Measurements from ENCODE around the gene KCNJ11. TPM values are rescaled to one million over a fixed set of nuclear protein-coding genes. Genes with fewer than 3 reads are reported as not detected.

Gene KCNJ11
- total RNA-seq, 1 experiment from 2014 or later: 4.3 TPM

GRCh38 chr11:17410606-17411379 is 22.3 kb upstream of the KCNJ11 start:
- in situ Hi-C loops (cut with HindIII; ENCODE audit: low sequenced_read_pairs): no loop called here

GRCh38 chr11:17408641-17409040 is 20.2 kb upstream of the KCNJ11 start:
- in situ Hi-C loops (cut with HindIII; ENCODE audit: low sequenced_read_pairs): no loop called here
- no peak for DNase-seq (ENCODE audit: low spot score)

More at GRCh38 chr11:17410606-17411379, 22.3 kb upstream of the KCNJ11 start:
- DNase-seq (ENCODE audit: low spot score): no peak

DNA sequence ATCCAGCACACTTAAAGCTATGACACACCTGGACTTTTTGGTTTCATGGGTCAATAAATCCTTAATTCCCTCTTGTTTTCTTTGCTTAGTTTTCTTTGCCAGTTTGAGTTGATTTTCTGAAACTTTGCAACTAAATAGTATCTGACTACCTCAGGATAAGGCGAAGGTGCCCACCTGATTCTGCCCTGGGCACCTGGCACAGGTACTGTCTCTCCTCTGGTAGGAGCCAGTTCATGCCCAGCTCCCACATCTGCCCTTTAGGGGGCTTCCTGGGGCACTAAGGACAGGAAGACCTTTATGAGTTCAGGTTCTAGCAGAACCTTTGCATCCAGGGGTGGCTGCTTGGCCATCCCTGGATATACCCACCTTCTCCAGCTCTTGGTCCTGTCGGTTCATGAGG is 19.6 kb upstream of the KCNJ11 start:
- in situ Hi-C loops (cut with HindIII; ENCODE audit: low sequenced_read_pairs): no loop called here

GRCh38 chr11:17407575-17407974 is 19.1 kb upstream of the KCNJ11 start:
- in situ Hi-C loops (cut with HindIII; ENCODE audit: low sequenced_read_pairs): no loop called here
- no peak for DNase-seq (ENCODE audit: low spot score)

More for the DNA sequence above, 19.6 kb upstream of the KCNJ11 start:
- DNase-seq (ENCODE audit: low spot score): no peak

DNA sequence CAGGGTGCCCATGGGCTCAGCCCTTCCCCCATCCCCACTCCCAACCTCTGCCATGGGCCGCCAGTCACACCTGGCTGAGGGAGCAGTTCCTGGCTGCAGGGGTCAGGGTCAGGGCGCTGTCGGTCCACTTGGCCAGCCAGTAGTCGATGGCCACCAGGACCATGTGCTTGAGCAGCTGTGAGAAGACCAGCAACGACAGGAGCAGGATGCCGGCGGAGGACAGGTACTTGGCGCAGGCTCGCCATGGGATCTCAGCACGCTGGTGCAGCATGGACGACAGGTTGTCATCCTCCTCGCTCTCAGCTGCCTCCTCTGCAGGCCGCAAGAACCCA is 18.3 kb upstream of the KCNJ11 start:
- no peak for DNase-seq (ENCODE audit: low spot score)
- in situ Hi-C loops (cut with HindIII; ENCODE audit: low sequenced_read_pairs): no loop called here

- in situ Hi-C loops (cut with HindIII; ENCODE audit: low sequenced_read_pairs): no loop called here
- no peak for DNase-seq (ENCODE audit: low spot score)
These were observed 17.8 kb upstream of the KCNJ11 start for GRCh38 chr11:17406082-17406817.

DNA sequence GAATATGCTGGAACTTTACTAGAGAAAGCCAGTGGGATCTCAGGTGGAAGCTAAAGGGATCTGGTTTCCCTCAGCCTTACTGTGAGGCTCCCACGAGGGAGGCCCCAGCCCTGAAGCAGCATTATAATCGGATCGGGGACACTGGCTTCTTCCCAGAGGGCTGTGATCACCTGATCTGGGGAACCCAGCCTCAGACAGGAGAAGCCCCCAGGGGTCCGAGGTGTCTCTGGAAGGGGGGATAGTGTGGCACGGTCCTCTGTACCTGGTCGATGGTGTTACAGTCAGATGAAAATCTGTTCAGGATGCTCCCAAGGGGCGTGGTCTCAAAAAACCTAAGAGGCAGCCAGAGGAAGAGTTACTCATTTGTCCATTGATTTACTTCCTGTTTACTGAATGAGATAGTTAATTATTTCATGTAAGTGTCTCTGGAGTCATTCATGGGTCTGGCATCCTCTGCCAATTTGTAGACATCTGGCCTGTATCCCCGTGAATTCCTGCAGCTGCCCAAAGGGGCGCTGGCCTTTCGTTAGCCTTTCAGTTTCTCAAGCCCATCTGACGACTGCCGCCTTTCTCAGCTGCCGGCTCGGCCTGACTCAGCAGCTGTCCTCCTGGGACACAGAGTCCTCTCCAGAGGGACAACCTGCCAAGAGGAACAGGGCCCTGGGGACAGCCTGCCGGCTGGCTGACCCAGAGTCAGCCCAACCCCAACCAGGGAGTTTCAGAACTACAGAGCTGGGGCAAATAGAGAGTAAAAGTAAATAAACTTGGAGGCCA is 17.0 kb upstream of the KCNJ11 start:
- DNase-seq (ENCODE audit: low spot score): no peak
- in situ Hi-C loops (cut with HindIII; ENCODE audit: low sequenced_read_pairs): no loop called here

GRCh38 chr11:17403980-17404759 is 15.7 kb upstream of the KCNJ11 start:
- no peak for DNase-seq (ENCODE audit: low spot score)
- in situ Hi-C loops (cut with HindIII; ENCODE audit: low sequenced_read_pairs): no loop called here

DNA sequence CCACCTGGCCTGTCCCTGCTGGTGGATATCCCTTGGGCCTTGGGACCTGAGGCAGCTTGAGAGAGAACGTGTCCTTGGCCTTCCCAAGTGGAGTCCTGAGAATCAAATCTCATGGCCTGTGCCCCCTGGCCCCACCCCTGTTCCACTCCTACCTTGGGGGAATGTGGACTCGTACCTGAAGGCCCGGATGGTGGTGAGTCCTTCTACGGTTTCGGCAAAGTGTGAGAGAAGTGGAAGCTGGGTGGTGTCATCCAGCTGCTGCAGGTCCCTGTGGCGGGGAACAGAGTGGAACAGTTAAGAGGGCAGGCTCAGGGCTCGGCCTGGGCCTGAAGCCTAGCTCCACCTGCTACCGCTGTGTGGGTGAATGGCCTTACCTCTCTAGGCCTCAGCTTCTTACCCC is 14.0 kb upstream of the KCNJ11 start:
- in situ Hi-C loops (cut with HindIII; ENCODE audit: low sequenced_read_pairs): no loop called here
- DNase-seq (ENCODE audit: low spot score): no peak

GRCh38 chr11:17401841-17402240 is 13.4 kb upstream of the KCNJ11 start:
- in situ Hi-C loops (cut with HindIII; ENCODE audit: low sequenced_read_pairs): no loop called here
- no peak for DNase-seq (ENCODE audit: low spot score)

GRCh38 chr11:17401316-17401715 is 12.9 kb upstream of the KCNJ11 start:
- in situ Hi-C loops (cut with HindIII; ENCODE audit: low sequenced_read_pairs): no loop called here

GRCh38 chr11:17400048-17400775 is 11.8 kb upstream of the KCNJ11 start:
- DNase-seq (ENCODE audit: low spot score): no peak
- in situ Hi-C loops (cut with HindIII; ENCODE audit: low sequenced_read_pairs): no loop called here

More at GRCh38 chr11:17401316-17401715, 12.9 kb upstream of the KCNJ11 start:
- no peak for DNase-seq (ENCODE audit: low spot score)

DNA sequence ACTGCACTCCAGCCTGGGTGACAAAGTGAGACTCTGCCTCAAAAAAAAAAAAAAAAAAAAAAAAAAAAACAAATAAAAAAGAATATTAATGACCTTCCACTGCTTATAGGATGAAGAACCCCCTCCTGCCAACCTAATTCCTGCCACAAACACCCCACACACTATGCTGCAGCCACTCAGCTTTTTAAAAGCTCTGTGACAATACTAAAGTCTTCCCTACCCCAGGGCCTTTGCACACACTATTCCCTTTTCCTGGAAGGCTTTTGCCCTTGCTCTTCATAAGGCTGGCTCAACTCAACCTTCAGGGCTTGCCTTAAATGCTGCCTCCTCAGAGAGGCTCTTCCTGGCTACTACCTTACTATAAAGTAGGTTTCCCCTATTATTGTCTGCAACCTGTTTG is 10.8 kb upstream of the KCNJ11 start:
- in situ Hi-C loops (cut with HindIII; ENCODE audit: low sequenced_read_pairs): no loop called here
- DNase-seq (ENCODE audit: low spot score): no peak

DNA sequence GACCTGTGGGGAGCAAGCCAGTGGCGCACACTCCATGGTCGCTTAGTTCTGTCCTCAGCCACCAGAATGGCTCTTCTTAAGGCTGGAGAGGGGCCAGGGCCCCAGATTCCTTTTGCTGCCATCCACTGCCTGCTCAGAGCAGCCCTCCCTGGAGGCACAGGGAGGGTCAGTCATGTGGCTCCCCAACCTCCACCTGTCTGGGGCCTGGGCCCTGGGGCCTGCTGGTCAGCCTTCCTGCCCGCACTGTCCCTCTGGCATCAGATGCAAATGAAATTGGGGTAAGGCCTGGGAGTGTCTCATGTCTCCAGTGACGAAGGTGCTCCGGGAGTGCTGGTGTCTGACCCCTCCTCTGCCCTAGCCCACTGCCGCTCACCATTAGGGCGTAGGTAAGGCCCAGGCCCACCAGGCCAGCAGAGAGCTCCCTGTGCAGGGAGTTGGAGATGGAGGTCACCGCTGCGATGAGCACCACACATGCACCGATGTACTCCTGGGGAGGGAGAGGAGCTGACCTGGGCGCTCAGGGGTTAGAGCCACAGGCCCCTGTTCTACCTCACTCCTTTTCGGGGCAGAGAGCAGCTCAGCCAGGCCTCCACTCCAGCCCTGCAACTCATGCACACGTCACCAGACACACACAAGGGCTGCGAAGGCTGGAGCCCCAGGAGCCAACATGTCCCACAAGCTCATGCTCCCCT is 9.0 kb upstream of the KCNJ11 start:
- no peak for DNase-seq (ENCODE audit: low spot score)
- in situ Hi-C loops (cut with HindIII; ENCODE audit: low sequenced_read_pairs): no loop called here

DNA sequence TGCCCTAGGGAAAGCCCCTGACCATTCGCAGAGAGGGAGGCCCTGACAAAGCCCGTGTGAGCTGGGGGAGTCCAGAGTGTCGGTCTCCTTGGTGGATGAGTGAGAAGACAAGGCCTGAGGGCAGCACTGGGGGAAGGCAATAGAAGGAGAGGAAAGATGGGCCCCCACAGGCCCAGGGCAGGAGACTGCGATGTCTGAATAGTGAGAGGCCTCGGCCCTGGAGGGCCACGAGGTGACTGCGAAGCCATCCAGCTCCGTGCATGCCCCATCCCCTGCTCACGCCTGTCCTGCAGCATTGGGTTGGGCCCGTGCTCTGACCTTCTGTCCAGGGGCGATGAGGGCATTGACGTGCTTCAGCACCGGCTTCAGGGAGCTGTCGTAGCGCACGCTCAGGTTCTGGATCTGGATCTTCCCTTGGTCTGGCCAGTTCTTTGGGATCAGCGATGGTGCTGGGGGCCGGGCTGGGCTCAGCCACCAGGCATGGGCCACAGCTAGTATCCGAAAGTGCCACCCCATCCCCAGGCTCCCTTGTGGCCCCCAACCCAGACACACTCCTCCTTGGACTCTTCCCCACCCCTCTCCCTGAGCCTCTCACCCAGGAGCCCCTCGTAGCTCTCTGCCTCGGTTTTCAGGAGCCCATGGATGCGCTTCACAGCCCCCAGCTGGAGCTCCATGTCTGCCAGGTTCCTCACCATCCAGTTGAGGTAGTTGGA is 8.3 kb upstream of the KCNJ11 start:
- in situ Hi-C loops (cut with HindIII; ENCODE audit: low sequenced_read_pairs): no loop called here
- no peak for DNase-seq (ENCODE audit: low spot score)

DNA sequence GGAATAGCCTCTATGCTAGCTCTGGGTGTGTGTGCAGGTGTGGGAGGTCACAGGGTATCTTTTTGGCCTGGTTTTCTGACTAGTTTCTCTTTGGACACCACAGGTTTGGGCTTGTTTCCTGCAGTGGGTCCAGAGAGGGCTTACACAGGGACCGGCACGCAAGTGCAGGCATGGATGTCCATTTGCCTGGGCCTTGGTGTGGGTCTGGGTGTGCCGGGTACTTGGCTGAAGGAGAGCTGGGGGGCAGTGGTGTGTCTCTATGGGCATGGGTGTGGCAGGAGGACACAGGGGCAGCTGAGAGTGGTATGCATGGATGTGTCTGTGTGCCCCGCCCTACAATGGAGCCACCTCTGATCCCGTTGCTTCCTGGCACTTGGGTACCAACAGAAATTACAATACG is 7.5 kb upstream of the KCNJ11 start:
- DNase-seq (ENCODE audit: low spot score): no peak
- in situ Hi-C loops (cut with HindIII; ENCODE audit: low sequenced_read_pairs): no loop called here

DNA sequence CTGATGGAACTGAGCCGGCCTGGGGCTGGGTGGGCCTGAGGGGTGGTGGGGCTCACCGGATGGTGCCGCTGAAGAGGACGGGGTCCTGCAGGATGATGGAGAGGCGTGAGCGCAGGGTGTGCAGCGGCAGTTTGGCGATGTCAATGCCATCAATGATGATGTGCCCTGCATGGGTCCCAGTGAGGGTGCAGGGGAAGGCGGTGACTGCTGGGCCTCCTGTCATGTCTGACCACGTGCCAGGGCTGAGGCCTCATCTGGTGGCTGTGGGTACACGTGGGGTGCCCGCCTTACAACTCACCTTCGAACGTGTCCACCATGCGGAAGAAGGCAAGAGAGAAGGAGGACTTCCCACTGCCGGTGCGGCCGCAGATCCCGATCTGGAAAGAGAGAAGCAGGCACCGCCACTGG is 7.1 kb upstream of the KCNJ11 start:
- DNase-seq (ENCODE audit: low spot score): no peak
- in situ Hi-C loops (cut with HindIII; ENCODE audit: low sequenced_read_pairs): no loop called here

All from G401 (cell line).